ENCODE measurements around the gene KIF18B.

The KIF18B gene

DNA sequence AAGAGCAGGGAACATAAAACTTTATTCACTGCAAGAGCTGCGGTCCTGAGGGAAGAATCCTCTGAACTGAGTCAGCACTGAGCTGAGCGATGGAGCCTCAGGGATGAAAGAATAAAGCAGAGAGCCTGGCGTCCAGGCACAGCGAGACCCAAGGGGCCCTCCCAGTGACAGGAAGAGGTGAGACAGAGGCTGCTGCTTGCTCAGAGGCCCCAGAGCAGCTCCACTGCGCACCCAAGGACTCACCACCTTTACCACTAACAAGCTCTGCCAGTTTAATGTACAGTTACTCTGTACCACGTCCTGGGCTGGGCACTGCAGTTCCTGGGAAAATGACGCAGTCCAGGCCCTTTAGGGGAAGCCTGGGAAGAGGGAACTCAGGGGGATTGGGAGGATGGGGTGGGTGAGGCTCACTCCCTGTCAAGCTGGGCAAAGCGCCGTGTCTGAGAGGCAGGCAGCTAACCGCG, 37.9 kb downstream of the KIF18B start:
- H3K4me1 Mint-ChIP-seq, result peaks cover 17% of the 10 kb centered on the region
- no peak overlapping the region for H3K4me3 Mint-ChIP-seq

DNA sequence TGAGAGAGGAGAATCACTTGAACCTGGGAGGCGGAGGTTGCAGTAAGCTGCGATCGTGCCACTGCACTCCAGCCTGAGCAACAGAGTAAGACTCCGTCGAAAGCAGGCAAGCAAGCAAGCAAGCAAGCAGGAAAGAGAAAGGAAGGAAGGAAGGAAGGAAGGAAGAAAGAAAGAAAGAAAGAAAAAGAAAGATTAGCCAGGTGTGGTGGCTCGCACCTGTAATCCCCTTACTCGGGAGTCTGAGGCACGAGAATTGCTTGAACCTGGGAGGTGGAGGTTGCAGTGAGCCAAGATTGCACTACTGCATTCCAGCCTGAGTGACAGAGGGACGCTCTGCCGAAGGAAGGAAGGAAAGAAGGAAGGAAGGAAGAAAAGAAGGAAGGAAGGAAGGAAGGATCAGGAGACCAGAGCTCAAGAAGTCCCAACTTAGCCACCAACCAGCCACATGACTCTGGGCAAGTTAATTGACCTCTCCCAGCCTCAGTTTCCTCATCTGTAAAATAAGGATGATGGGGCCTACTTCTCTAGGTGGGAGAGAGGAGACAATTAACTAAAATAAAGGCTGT, 38.7 kb downstream of the KIF18B start:
- Mint-ChIP-seq H3K36me3 (no peaks in the 10 kb centered on the region), H3K9me3 (no peaks in the 10 kb centered on the region), H3K4me1 (peaks cover 17% of the 10 kb centered on the region), H3K27ac (peak overlapping the region; percentile 17), H3K4me3 (no peak overlapping the region)
- ATAC-seq, result no peak
- DNase-seq (ENCODE audit: low spot score in 2 of 2), result no peak

More for the DNA sequence above, 37.9 kb downstream of the KIF18B start:
- no peak for ATAC-seq
- Mint-ChIP-seq H3K9me3 (no peaks in the 10 kb centered on the region), H3K27ac (no peak overlapping the region), H3K36me3 (no peaks in the 10 kb centered on the region)
- no peak for DNase-seq (ENCODE audit: low spot score in 2 of 2)

DNA sequence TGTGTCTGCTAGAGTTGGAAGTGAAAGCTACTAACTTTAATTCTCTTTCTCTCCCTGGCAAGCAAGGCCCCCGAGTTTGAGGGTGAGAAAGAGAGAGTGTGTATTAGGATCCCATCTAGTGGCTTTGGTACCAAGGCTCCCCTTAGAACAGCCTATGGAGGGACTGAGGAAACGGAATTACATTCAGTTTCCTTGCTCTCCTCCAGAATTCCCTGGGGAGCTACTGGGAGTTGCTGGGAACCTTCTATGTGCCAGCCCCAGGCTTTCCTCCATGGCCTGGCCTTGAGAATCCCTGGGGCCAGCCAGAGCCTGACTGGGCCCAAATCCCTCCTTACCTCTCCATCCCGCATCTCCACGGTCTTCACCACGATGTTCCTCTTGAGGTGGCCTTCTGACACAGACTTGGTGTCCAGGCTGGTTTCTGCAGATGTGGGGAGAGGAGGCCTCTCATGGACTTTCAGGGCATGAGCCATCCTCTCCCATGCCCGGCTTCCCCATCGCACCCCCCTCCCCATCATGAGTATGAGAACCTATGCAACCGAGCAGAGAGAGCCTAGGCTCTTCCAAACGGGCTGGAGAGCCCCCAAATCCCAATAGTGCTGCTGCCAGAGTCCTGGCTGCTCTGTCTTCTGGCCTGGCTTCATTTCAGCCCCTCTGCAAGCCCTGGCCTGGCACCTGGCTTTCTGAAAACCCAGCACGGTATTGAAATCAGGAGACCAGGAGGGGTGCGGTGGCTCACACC, 39.7 kb downstream of the KIF18B start:
- no peak overlapping the region for H3K4me3 Mint-ChIP-seq
- H3K4me1 Mint-ChIP-seq, result peaks cover 10% of the 10 kb centered on the region
- H3K36me3 Mint-ChIP-seq, result no peaks in the 10 kb centered on the region
- ATAC-seq (no peak), DNase-seq (ENCODE audit: low spot score in 2 of 2) (no peak)
- no peaks in the 10 kb centered on the region for H3K9me3 Mint-ChIP-seq
- no peak overlapping the region for H3K27ac Mint-ChIP-seq

DNA sequence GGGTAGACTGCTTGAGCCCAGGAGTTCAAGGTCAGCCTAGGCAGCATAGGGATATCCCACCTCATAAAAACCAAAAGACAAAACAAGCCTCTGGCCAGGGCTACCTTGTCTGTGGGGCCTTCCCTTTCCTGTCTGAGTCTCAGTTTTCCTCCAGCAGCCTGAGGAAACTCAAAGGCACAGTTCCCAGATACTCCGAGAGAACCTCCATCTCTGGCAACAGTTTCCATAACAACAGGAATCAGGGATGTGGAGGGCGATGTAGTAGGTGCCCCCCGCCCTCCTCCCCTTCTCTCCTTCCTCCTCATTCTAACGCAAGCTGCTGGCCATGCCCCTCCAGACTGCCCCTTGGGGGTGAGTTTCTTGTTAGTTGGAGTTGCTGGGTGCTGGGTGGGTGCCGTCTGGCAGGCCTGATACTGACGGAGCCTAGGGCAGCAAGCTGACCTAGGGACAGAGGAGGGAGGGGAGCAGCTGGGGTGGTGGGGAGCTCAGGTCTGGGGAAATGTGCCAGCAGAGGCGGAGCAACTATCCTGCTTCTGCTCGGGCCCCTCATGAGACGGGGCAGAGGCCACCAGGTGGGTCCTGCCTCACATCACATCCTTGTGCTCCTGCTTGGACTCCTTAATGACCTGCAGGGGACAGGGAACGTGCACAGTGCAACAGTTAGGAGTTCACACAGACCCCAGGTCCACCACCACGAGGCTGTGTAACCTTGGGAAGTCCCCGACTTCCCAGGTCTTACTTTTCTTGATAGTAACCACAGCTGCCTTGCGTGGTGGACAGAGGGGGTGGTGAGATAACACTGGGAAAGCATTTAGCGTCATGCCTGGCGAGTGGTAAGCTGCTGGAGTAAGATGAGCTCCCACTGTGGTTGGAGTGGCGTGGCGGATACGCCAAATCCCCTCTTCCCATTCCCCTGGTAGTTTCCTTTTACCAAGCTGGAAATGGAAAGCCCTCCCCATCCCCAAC, 40.5 kb downstream of the KIF18B start:
- DNase-seq (ENCODE audit: low spot score in 2 of 2) (no peak), ATAC-seq (no peak)
- Mint-ChIP-seq H3K4me3 (no peak overlapping the region), H3K27ac (no peak overlapping the region), H3K36me3 (no peaks in the 10 kb centered on the region), H3K4me1 (peaks cover 10% of the 10 kb centered on the region), H3K9me3 (no peaks in the 10 kb centered on the region)

DNA sequence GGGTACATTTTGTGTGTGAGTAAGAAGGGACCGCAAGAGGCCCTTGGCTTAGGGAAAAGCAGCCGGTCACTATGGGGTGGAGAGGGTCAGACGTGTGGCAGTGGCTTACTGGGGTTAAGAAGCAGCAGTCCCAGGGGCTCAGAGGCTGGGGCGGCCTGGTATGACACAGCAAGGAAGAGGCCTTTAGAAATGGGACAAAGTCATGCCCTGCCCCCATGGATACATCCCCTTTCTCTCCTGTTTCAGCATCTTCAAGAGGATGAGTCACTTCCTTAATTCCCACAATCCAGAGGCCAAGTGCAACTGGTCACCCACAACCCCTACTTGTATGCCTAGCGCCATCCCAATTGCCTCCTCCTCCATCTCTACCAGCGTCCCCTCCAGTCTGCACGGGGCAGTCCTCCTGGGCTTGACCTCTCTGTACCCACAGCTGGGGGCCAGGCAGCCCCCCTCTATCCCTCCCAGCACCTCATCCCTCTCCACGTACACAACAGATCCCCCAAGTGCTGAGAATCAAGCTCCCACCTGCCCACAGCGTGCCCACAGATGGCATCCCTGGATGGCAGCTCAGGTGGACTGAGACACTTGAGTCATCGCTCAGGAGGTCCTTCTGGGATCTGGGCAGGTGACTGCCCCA, 41.4 kb downstream of the KIF18B start:
- no peaks in the 10 kb centered on the region for H3K36me3 Mint-ChIP-seq
- no peaks in the 10 kb centered on the region for H3K9me3 Mint-ChIP-seq
- H3K4me3 Mint-ChIP-seq, result no peak overlapping the region
- peak overlapping the region; percentile 81 for H3K27ac Mint-ChIP-seq
- ATAC-seq (no peak), DNase-seq (ENCODE audit: low spot score in 2 of 2) (no peak)
- H3K4me1 Mint-ChIP-seq, result peaks cover 5% of the 10 kb centered on the region

DNA sequence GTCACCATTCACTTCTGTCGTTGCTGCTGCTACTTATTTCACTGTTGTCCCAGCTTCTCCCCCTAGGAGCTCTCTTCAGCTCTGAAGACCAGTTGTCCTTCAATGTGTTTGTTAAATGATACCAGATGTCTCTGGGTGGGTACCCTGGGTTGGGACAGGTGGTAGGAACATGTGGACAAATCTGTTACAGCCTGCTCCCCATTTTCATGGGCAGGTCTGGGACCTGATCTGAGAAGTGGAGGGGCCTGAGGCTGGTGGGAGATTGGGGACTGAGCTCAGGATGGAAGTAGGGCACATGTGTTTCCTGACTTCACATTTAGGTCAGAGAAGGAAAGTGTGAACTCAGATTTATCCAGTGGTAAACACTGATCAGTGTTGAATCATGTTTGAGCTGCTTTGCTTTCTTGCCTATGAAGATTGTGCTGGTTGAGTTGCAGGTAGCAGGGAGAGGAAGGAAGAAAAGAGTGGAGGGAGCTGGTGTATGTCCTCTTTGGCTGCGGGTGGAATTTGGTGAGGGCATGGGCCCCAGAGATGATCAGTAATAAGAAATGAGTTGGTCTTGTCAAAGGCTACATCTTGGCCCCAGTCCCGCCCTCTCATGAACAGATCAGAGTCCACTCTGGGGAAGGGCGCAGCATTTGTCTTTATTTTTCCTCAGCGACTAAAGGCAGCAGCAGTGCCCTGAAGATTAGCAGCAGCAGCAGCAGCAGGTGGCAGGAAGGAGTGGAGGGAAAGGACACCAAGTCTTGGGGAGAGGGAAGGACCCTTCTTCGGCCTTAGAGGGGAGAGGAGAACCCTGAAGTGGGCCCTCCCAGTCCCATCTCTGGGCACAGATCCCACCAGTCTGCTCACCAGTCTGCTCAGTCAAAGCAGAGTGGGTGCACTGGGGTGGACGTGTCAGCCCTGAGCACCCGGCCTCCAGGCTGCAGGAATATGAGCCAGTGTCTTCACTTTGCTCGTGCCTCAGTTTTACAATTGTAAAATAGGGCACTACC, 42.3 kb downstream of the KIF18B start:
- H3K27ac Mint-ChIP-seq, result no peak overlapping the region
- H3K9me3 Mint-ChIP-seq, result no peaks in the 10 kb centered on the region
- no peak overlapping the region for H3K4me3 Mint-ChIP-seq
- no peaks in the 10 kb centered on the region for H3K36me3 Mint-ChIP-seq
- no peak for ATAC-seq
- H3K4me1 Mint-ChIP-seq, result peaks cover 5% of the 10 kb centered on the region
- DNase-seq (ENCODE audit: low spot score in 2 of 2), result no peak

DNA sequence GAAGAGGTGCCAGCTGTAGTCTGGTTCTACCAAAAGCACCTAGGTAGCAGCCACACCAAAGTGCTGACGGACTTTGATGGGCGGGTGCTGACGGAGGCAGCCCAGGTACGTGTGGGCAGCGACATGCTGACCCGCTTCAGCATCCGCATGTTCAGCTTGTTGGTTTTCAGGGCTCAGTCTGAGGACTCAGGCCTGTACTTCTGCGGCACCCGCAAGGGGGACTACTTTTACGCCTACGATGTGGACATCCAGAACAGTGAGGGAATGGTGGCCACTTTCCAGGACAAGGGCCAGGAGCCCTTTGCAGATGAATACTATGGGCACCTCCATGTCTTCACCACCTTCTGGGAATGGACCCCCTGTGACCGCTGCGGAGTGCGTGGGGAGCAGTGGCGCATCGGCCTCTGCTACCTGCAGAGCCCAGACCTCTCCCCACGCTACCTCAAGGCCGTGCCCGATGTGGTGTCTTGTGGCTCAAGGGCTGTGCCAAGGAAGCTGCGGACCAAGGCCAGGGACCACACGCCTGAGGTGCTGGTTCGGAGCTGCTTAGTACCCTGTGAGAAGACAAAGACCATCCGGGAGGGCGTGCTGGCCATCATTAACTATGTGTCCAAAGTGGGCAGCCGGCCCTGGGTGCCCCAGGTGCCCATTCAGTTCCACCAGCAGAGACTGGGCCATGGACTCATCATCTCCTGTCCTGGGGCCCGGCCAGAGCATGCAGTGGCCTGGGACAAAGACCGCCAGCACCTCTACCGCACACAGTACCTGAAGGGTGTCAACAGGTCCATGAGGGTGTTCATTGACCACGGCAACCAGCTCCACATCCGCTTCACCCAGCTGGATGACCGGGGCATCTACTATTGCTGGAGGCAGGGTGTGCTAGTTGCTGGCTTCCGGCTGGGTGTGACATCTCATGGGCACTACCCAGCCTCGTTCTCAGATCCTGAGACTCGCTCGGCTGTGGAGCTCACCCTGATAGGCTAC, 43.3 kb downstream of the KIF18B start:
- H3K4me1 Mint-ChIP-seq, result peaks cover 11% of the 10 kb centered on the region
- DNase-seq (ENCODE audit: low spot score in 2 of 2), result no peak
- peaks cover 5% of the 10 kb centered on the region for H3K36me3 Mint-ChIP-seq
- H3K4me3 Mint-ChIP-seq, result no peak overlapping the region
- no peak for ATAC-seq
- no peak overlapping the region for H3K27ac Mint-ChIP-seq
- no peaks in the 10 kb centered on the region for H3K9me3 Mint-ChIP-seq

DNA sequence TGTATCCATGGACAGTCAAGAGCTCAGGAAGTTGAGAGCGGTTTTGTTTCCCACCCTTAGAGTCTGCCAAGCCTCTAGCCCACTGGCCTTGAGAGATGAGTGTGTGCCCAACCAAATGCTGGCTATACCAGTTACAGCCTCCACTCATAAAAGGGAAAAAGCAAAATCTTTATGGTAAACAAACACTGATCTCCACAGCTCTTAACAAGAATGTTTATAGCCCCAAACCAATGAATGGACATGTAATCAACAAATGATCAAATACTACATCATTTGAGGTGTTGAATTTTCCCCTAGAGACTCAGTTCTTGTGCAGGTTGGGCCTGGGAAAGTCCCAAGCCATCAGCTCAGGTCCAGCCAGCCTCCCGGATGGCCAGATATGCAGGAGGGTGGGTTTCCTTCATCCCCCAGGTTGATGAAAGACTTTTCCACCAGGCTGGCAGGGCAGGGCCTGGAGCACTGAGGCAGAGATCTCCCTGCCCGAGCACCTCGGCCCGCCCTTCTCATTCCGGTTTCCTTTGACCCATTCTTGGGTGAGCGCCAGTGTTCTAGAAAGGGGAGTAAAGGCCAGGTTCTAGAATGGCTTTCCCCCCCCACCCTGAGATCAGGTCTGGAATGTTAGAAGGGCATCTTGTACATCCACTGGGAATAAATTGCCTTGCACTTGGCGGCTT, 44.4 kb downstream of the KIF18B start:
- Mint-ChIP-seq H3K27ac (no peak overlapping the region), H3K36me3 (peaks cover 8% of the 10 kb centered on the region), H3K4me1 (peaks cover 18% of the 10 kb centered on the region), H3K9me3 (no peaks in the 10 kb centered on the region), H3K4me3 (no peak overlapping the region)
- DNase-seq (ENCODE audit: low spot score in 2 of 2) (no peak), ATAC-seq (no peak)

DNA sequence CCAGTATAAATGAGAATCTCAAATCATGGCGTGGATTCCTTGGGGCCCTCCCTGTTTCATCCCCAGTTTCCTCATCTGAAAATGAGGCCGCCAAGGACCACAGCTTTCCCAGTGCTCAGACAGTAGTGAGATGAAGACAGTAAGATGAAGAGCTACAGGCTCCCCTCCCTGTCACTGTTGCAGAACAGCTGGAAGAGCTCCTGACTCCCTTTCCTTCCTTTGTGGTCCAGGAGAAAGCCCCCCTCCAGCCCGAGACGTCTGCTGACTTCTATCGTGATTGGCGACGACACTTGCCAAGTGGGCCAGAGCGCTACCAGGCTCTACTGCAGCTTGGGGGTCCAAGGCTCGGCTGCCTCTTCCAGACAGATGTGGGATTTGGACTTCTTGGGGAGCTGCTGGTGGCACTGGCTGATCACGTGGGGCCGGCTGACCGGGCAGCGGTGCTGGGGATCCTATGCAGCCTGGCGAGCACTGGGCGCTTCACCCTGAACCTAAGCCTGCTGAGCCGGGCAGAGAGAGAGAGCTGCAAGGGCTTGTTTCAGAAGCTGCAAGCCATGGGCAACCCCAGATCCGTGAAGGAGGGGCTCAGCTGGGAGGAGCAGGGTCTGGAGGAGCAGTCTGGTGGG, 45.3 kb downstream of the KIF18B start:
- peaks cover 8% of the 10 kb centered on the region for H3K36me3 Mint-ChIP-seq
- H3K9me3 Mint-ChIP-seq, result no peaks in the 10 kb centered on the region
- DNase-seq (ENCODE audit: low spot score in 2 of 2) (no peak), ATAC-seq (no peak)
- peaks cover 19% of the 10 kb centered on the region for H3K4me1 Mint-ChIP-seq
- H3K4me3 Mint-ChIP-seq, result no peak overlapping the region
- H3K27ac Mint-ChIP-seq, result no peak overlapping the region

DNA sequence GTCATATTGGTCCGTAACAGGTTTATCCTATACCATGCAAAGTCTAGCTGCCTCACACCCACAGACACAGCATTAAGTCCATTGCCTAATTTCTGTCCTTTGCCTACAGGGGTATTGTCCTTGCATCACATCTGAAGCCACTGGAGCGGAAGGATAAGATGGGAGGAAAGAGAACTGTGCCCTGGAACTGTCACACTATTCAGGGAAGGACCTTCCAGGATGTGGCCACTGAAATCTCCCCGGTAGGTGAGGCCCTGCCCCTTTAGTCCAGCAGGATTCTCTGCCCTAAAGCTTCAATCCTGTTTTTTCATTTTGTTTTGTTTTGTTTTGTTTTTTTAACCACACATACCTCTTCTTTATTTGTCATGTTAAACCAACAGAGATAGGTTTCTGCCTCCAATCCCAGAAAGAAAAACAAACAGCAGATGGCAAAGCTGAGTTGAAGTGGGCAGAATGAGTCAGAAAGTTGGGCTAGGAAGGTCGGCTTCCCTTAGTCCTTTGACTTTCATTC, 46.1 kb downstream of the KIF18B start:
- ATAC-seq (no peak), DNase-seq (ENCODE audit: low spot score in 2 of 2) (no peak)
- H3K9me3 Mint-ChIP-seq, result no peaks in the 10 kb centered on the region
- peaks cover 18% of the 10 kb centered on the region for H3K4me1 Mint-ChIP-seq
- no peak overlapping the region for H3K4me3 Mint-ChIP-seq
- peaks cover 11% of the 10 kb centered on the region for H3K36me3 Mint-ChIP-seq
- no peak overlapping the region for H3K27ac Mint-ChIP-seq

DNA sequence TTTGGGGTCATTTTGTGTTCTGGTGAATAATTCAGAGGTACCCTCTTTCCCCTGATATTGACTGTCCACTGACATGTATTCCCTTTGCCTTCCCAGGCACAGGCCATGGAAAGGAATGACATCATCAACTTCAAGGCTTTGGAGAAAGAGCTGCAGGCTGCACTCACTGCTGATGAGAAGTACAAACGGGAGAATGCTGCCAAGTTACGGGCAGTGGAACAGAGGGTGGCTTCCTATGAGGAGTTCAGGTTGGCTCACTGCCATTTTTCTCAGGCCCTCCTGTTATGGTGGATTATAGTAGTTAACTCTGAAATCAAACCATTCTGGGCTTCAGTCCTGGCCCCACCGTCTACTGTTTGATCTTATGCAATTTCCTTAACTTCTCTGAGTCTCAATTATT, 46.7 kb downstream of the KIF18B start:
- Mint-ChIP-seq H3K27ac (peak overlapping the region; percentile 100), H3K9me3 (no peaks in the 10 kb centered on the region), H3K4me1 (peaks cover 18% of the 10 kb centered on the region), H3K36me3 (peaks cover 16% of the 10 kb centered on the region), H3K4me3 (peak overlapping the region; percentile 73)
- no peak for ATAC-seq
- DNase-seq (ENCODE audit: low spot score in 2 of 2), result no peak

DNA sequence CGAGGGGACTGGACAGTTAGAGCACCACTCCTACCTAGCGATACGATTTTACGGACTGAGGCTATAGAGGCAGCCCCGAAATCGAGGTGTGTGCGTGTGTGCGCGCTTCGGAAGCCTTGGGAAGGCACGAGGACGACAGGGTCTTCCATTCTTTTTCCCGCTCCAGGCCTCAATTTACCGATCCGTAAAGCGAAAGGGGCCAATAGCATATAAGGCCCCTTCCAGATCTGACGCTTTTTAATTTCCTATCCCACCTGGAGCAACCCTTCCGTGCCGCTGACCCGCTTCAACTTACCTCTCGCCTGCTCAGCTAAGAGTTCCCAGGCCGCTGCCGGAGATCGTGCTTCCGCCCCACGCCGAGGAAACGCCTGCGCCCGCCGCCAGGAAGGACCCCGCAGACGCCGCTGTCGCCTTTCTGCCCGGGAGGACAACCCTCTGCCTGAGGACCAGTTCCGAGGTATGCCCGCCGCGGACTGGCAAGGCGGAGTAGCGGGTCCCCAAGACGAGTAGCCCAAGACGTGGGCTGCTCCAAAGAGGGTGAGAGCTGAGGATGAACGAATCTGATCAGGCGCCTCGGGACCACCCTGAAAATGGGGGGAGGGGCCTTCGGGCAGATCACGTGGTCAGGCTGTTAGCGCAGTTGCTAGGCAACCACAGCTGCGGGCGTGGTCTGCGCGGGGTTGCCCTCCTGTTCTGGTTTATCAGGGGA, 48.3 kb downstream of the KIF18B start, which contains the start of gene EFTUD2:
Gene EFTUD2 (minus strand): TSS at position 372 of the 709 bp plus-strand sequence. CDS start 4,924 bp downstream, outside the sequence.
- peak within 1 kb of the TSS; percentile 100 for H3K27ac Mint-ChIP-seq
- DNase-seq (ENCODE audit: low spot score in 2 of 2) (peak; percentile 96 to 99), ATAC-seq (peak; percentile 95)
- H3K9me3 Mint-ChIP-seq, result no peaks in the 10 kb centered on the region
- peaks cover 32% of the 10 kb centered on the region for H3K36me3 Mint-ChIP-seq
- H3K4me1 Mint-ChIP-seq, result peaks cover 24% of the 10 kb centered on the region
- peak within 1 kb of the TSS; percentile 73 for H3K4me3 Mint-ChIP-seq
